NOMO-1 (cell line): ENCODE data around the gene TTC27.
A peak's percentile ranks its signal among the peaks of the same experiment; 100 is the strongest.
"Not testable (repeated sequence)": the region's sequence is repeated elsewhere in the genome, so short reads cannot be mapped to it uniquely, and the experiment has no call there.

ENCODE experiments used
- DNase-seq, 2 experiments: peaks; one replicate each; lab custom pipeline; 2025; ENCODE audit not compliant: unreplicated experiment in 2 of 2; lab: John Stamatoyannopoulos, UW

Gene TTC27

GRCh38 chr2:32752205-32752604 is 124.4 kb downstream of the TTC27 start:
- no peak for DNase-seq

GRCh38 chr2:32752952-32753351 is 125.1 kb downstream of the TTC27 start:
- no peak for DNase-seq

- not testable (repeated sequence) for DNase-seq
Observed at GRCh38 chr2:32754676-32755075, 126.8 kb downstream of the TTC27 start.

GRCh38 chr2:32755666-32756065 is 127.8 kb downstream of the TTC27 start:
- no peak for DNase-seq

GRCh38 chr2:32756074-32756727 is 128.4 kb downstream of the TTC27 start:
- no peak for DNase-seq

- no peak for DNase-seq
Observed at GRCh38 chr2:32758232-32758631, 130.4 kb downstream of the TTC27 start.

GRCh38 chr2:32760628-32761027 is 132.8 kb downstream of the TTC27 start:
- no peak for DNase-seq

GRCh38 chr2:32768387-32769174 is 140.7 kb downstream of the TTC27 start:
- no peak for DNase-seq

GRCh38 chr2:32770360-32770759 is 142.5 kb downstream of the TTC27 start:
- DNase-seq, result no peak

- DNase-seq, result peak in 1 of 2 experiments; percentile 18
Observed at GRCh38 chr2:32772638-32773447, 145.0 kb downstream of the TTC27 start.

GRCh38 chr2:32773448-32773808 is 145.6 kb downstream of the TTC27 start:
- DNase-seq, result no peak

- DNase-seq, result no peak
Observed at GRCh38 chr2:32775954-32776353, 148.1 kb downstream of the TTC27 start.

GRCh38 chr2:32777714-32778113 is 149.9 kb downstream of the TTC27 start:
- no peak for DNase-seq

GRCh38 chr2:32780961-32781360 is 153.1 kb downstream of the TTC27 start:
- no peak for DNase-seq

GRCh38 chr2:32783469-32783868 is 155.6 kb downstream of the TTC27 start:
- no peak for DNase-seq

GRCh38 chr2:32783933-32784332 is 156.1 kb downstream of the TTC27 start:
- no peak for DNase-seq

GRCh38 chr2:32787207-32787606 is 159.4 kb downstream of the TTC27 start:
- no peak for DNase-seq

- DNase-seq, result no peak
Observed at GRCh38 chr2:32788114-32788513, 160.3 kb downstream of the TTC27 start.

- DNase-seq, result no peak
Observed at GRCh38 chr2:32792416-32792815, 164.6 kb downstream of the TTC27 start.

- DNase-seq, result no peak
Observed at GRCh38 chr2:32798829-32799228, 171.0 kb downstream of the TTC27 start.

GRCh38 chr2:32801741-32802140 is 173.9 kb downstream of the TTC27 start:
- DNase-seq, result no peak

- DNase-seq, result no peak
Observed at GRCh38 chr2:32802877-32803276, 175.0 kb downstream of the TTC27 start.
